Islet precursor cell (in vitro differentiated cells): Measurements from ENCODE around the gene TLDC2.
"Not testable (repeated sequence)": the region's sequence is repeated elsewhere in the genome, so short reads cannot be mapped to it uniquely, and the experiment has no call there.

Experiments used
- DNase-seq: peaks from one replicate; pipeline ENCODE4 v3.0.0-alpha.2; 2018

TLDC2 gene

GRCh38 chr20:36875702-36876472 is at the start of gene TLDC2:
TSS of gene TLDC2 (plus strand) at chr20:36876138. CDS start at chr20:36876175, 37 bp downstream.
- no peak for DNase-seq

DNA sequence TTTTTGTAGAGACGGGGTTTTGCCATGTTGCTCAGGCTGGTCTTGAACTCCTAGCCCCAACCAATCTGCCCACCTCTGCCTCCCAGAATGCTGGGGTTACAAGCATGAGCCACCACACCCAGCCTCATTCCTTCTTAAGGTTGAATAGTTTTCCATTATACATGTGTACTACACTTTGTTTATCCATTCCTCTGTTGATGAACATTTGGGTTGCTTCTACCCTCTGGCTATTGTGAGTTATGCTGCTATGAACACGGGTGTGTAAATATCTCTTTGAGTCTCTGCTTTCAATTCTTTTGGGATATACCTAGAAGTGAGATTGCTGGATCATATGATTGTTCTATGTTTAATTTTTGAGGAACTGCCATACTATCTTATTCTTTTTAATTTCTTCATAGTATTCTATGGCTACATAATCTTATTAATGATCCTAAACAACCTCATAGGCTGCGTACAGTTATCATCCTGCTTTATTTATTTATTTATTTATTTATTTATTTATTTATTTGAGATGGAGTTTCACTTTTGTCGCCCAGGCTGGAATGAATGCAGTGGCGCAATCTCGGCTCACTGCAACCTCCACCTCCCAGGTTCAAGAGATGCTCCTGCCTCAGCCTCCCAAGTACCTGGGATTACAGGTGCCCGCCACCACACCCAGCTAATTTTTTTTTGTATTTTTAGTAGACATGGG is 49.2 kb upstream of the TLDC2 start:
- no peak for DNase-seq

DNA sequence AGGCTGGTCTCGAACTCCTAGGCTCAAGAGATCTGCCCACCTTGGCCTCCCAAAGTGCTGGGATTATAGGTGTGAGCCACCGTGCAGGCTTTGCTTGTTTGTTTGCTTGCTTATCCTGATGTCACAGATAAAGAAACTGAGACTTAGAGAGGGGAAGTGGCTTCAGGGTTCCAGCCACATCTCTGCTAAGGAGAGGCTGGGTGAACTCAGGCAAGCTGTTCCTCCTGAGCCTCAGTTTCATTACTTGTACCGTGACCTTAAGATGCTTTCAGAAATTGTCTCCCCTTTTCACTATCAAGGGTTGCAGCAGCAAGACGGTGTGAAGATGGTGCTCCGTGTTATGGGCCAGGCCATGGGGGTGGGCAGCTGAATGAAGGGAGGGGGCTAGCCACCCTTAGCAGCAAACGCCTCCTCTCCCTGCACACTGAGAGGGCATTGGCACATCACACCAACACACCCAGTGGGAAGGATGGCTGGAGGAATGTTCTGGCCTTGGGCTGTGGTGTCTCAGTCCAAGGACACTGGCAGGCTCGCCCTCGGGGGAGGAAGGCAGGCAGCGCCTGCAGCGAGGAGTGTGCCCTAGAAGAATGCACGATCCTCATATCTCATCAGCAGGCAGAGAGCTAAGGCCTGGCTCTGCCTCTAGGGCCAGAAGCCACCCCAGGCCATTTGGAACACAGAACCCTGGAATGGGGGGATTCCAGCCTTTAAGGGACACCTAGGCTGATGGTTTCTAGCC is 48.2 kb upstream of the TLDC2 start:
- DNase-seq = peak; percentile 71

DNA sequence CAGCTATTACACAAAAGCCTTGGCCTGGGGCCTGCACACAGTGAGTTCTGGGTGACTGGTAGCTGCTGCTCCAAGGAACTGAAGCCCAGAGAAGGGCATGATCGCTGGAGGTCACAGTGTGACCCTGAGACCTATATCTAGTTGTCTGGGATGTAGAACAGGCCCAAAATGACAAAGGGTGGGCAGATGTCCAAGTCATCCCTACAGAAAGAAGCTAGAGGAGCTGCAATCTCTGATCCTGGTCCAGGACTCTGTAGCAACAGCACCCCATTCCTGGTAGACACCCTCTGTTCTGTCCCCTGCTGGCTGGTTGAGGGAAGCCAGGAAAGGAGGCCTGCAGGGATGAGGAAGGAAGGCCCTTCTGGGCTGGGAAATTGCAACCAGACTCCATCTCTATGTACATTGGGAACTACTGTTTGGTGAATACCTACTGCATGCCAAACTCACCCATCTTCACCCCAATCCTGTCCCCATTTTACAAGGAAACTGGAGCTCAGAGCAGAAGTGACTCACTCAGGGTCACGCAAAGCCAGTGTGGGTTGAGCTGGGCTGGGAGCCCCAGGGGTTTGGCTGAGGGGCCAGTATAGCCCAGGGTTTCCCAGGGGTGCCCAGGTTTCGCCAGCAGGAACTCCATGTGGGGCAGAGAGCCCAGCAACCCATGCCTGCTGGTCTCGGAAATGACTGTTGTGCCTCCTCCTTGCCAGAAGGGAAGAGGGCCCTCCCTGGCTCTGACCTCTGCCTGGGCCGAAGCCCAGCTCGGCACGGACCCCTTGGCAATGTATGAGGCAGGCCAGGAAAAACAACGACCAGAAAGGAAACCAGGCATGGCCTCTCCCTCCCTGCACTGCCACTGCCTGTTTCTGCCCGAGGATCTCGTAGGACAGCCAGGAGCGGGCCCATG is 44.9 kb upstream of the TLDC2 start:
- DNase-seq = no peak

DNA sequence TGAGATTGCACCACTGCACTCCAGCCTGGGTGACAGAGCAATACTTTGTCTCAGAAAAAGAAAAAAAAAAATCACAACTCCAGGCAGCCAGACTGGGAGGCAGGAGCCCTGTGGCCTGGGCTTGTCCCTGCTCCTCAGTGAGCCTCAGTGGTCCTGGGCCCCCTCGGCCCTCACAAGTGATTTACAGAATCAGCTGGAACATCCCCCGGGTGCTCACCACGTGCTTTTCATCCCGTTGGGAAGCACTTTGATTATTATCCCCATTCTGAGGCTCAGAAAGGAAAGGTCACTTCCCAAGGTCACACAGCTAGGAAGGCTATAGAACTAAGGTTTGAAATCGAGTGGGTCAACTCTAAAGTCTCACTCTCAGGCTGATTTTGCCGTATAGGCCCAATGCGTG is 43.1 kb upstream of the TLDC2 start:
- no peak for DNase-seq

- peak; percentile 67 for DNase-seq
Observed at GRCh38 chr20:36833275-36834020, 42.5 kb upstream of the TLDC2 start.

DNA sequence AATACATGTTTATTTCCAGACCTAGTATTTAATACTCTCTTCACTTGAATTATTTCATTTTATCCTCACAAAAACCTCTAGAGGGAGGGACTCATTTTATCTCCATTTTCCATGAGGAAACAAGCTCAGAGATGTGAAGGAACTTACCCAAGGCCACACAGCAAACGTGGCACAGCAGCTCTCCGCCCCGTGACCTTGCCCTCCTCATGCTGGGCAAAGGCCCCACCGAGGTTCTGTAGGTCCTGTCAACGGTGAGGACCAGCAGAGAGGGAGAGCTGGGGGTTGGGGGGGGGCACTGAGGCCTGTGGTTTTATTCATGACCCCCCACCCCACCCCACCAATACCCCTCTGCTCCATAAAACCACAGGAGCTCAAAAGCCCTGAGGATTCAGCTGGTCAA is 40.9 kb upstream of the TLDC2 start:
- DNase-seq = no peak

DNA sequence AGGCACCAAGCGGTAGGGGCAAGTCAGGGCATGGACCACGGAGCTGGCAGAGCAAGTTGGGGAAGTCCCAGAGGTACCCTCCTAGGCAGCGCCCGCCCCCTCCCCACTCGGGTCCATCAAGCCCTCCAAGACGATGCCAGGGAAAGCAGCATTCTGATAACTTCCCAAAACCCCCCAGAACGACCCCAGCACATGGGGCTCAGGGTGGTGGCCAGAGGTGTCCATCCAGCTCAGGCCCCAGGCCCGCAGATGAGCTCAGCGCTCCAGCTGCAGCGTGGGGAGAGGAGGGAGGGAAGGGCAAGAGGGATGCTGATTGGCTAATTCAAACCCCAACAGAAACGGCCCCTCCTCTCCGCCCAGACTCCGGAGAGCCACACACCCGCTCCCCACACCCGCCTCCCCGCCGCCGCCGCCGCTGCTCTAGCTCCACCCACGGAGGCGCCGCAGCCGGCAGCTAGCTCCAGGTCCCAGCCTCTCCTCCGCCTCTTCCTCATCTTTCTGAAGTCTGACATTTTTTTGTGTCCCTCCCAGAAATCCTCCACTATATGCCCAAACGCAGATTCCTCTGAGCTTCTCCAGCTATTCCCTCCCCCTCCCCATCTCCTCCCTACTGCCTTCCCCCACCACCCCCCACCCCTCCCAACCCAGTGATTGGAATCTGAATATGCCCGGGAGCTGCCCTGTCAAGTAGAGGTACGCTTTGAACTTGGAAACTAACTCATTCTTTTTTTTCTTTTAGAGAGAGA is 40.3 kb upstream of the TLDC2 start:
- DNase-seq = peak; percentile 98

DNA sequence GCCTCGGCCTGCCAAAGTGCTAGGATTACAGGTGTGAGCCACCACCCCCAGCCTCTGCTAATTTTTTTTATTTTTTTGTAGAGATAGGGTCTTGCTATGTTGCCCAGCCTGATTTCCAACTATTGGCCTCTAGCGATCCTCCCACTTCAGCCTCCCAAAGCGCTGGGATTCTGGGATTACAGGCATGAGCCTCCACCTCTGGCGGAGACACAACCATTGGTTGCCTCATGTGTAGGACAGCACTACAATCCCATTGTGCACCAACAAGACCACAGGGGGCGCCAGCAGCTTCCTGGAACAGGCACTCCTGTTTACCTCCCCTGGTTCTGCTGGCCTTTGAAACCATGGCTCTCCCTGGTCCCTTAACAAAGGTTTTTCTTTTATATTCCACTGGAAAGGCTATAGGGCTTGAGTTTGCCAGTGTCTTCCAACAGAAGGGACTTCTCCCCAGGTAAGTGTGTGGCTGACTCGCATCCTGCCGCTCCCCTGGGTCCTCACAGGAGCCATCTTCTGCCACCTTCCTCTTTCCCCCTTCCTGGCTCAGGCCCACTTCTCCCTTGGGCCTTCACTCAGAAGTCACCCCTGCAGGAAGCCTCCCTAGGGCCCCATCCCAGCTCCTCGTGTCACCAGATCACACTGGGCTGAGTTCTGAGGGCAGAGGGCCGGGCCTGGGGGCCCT is 39.2 kb upstream of the TLDC2 start:
- peak; percentile 86 for DNase-seq

DNA sequence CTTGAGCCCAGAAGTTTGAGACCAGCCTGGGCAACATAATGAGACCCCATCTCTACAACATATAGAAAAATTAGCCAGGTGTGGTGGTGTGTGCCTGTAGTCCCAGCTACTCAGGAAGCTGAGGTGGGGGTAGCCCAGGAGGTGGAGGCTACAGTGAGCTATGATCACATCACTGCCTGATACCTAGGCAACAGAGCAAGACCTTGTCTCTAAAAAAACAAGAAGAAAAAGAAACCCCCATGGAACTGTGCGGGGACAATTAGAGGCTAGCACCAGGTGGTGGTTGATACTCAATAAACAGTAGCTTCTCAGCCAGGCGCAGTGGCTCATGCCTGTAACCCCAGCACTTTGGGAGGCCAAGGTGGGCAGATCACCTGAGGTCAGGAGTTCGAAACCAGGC is 37.6 kb upstream of the TLDC2 start:
- not testable (repeated sequence) for DNase-seq

- DNase-seq = no peak
Observed at GRCh38 chr20:36839150-36839549, 36.8 kb upstream of the TLDC2 start.

DNA sequence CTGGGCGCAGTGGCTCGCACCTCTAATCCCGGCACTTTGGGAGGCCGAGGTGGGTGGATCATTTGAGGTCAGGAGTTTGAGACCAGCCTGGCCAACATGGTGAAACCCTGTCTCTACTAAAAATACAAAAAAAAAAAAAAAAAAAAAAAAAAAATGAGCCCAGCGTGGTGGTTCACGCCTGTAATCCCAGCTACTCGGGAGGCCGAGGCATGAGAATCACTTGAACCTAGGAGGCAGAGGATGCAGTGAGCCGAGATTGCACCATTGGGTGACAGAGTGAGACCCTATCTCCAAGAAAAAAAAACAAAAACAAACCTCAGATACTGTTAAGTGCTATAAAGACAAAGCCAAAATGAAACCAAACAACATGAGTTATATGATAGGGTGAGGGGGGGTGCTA is 34.9 kb upstream of the TLDC2 start:
- DNase-seq = not testable (repeated sequence)

- DNase-seq = peak; percentile 50
Observed at GRCh38 chr20:36845288-36845971, 30.5 kb upstream of the TLDC2 start.

- DNase-seq = peak; percentile 86
Observed at GRCh38 chr20:36847009-36847709, 28.8 kb upstream of the TLDC2 start.

- no peak for DNase-seq
Observed at GRCh38 chr20:36847710-36848040, 28.3 kb upstream of the TLDC2 start.

DNA sequence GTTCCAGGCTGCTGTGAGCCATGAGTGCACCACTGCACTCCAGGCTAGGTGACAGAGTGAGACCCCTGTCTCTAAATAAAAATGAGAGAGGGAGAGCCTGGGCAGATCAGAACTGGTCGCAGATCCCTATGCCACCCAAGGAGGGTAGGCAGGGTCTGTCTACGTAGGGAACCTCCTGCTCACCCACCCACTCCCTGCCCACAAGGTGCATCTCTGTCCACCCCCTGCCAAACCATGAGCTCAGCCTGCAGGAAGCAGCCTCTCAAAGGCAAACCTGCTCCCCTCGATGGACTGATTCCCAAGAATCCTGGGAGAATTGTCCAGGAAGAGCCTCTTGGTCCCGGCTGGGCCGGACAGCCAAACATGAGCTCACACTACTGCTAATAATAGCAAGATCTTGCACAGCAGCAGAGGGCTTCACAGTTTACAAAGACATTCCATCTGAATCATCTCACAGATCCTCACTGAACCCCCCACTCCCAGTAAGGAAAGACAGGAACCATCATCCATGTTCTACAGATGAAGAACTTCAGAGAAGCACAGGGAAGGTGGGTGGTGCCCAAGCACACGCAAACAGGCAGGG is 27.8 kb upstream of the TLDC2 start:
- no peak for DNase-seq

DNA sequence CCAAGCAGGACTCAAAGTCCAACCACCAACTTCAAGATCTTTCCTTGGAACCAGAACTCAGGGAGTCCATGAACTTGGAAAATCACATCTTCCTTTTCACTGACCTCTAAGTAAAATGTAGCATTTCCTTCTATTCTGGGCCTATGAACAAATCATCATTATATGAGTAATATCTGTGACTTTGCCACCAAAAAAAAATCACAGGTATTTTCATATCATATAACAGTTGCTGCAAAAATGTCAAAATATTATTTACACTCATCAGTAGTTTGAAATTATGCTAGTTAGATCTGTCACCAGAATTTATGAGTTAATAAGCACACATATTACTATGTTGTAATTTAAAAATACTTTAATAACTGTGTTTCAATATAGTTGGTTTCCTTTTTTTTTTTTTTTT is 27.3 kb upstream of the TLDC2 start:
- DNase-seq = no peak

DNA sequence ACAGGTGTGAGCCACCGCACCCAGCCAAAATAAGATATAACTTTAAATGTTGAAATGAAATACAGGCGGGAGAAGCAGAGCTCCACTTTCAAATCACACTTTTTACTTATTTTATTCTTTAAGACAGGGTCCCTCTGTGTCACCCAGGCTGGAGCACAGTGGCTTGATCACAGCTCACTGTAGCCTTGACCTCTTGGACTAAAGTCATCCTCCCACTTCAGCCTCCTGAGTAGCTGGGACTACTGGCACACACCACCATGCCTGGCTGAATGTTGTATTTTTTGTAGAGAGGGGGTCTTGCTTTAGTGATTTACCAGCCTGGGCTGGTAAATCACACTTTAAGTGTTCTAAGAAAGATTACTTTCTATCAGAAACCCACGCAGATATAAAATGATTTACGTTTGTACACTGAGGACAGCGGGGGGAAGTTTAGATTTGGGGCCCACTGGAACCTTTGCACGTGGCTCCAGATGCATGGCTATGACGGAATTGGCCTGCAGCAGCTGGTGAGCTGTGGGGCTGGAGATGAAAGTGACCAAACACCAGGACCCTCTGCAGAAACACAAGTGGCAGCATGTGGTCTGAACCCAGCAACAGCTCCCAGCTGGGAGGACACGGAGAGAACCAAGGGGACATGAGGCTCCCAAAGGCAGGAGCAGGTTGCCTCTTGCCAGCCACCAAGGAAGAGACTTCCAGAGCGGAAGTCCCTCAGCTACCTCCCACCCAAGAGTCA is 26.4 kb upstream of the TLDC2 start:
- no peak for DNase-seq
